NCI-H510A treated with DMSO at 0.1 percent for 48 hours (cell line): Measurements from ENCODE around the gene SLC6A18.
"Not testable (repeated sequence)": the region's sequence is repeated elsewhere in the genome, so short reads cannot be mapped to it uniquely, and the experiment has no call there.

ENCODE experiments used
- DNase-seq: peaks from one replicate; lab custom pipeline; 2025; lab: John Stamatoyannopoulos, UW

The SLC6A18 gene

GRCh38 chr5:1278216-1278615 lies 53.0 kb downstream of the SLC6A18 start:
- DNase-seq: no peak

- DNase-seq: no peak
Observed at GRCh38 chr5:1278656-1279442, 53.7 kb downstream of the SLC6A18 start.

- DNase-seq: no peak
Observed at GRCh38 chr5:1279443-1280151, 54.4 kb downstream of the SLC6A18 start.

GRCh38 chr5:1280177-1281037 lies 55.2 kb downstream of the SLC6A18 start:
- no peak for DNase-seq

- DNase-seq: no peak
Observed at GRCh38 chr5:1281038-1281882, 56.1 kb downstream of the SLC6A18 start.

- no peak for DNase-seq
Observed at GRCh38 chr5:1282131-1282992, 57.2 kb downstream of the SLC6A18 start.

- DNase-seq: not testable (repeated sequence)
Observed at GRCh38 chr5:1282993-1283728, 58.0 kb downstream of the SLC6A18 start.

- DNase-seq: not testable (repeated sequence)
Observed at GRCh38 chr5:1283729-1284041, 58.5 kb downstream of the SLC6A18 start.

- not testable (repeated sequence) for DNase-seq
Observed at GRCh38 chr5:1284336-1284970, 59.3 kb downstream of the SLC6A18 start.

- DNase-seq: no peak
Observed at GRCh38 chr5:1285141-1285540, 60.0 kb downstream of the SLC6A18 start.

- no peak for DNase-seq
Observed at GRCh38 chr5:1285883-1286291, 60.7 kb downstream of the SLC6A18 start.

- no peak for DNase-seq
Observed at GRCh38 chr5:1288439-1289335, 63.5 kb downstream of the SLC6A18 start.

GRCh38 chr5:1289559-1289958 lies 64.4 kb downstream of the SLC6A18 start:
- DNase-seq: not testable (repeated sequence)

GRCh38 chr5:1290956-1291355 lies 65.8 kb downstream of the SLC6A18 start:
- not testable (repeated sequence) for DNase-seq

- DNase-seq: peak; percentile 64
Observed at GRCh38 chr5:1291611-1292080, 66.5 kb downstream of the SLC6A18 start.

- no peak for DNase-seq
Observed at GRCh38 chr5:1292139-1292538, 67.0 kb downstream of the SLC6A18 start.

- no peak for DNase-seq
Observed at GRCh38 chr5:1292846-1293415, 67.8 kb downstream of the SLC6A18 start.
